HepG2 (cell line): ENCODE measurements around the gene FAM3B. TPM values are rescaled to one million over a fixed set of nuclear protein-coding genes. Genes with fewer than 3 reads are reported as not detected.

ENCODE experiments used
- AFF4 ChIP-seq: sonication (generic); formaldehyde crosslinking; IDR thresholded peaks from 2 replicates; pipeline ENCODE4 v1.4.0; 2020; ENCODE audit warnings: missing genetic modification reagents
- CHD4 ChIP-seq: fragments of 200-600 bp; sonication (generic); IDR thresholded peaks from 2 replicates; pipeline ENCODE4 v1.7.0; 2017; ENCODE audit warnings: mild to moderate bottlenecking, low read length, borderline replicate concordance
- HOXA7 ChIP-seq: sonication (generic); formaldehyde crosslinking; IDR thresholded peaks from 2 replicates; pipeline ENCODE4 v1.8.1; 2022; ENCODE audit warnings: mild to moderate bottlenecking, missing genetic modification reagents, moderate library complexity
- KIAA2018 ChIP-seq: sonication (generic); formaldehyde crosslinking; IDR thresholded peaks from 2 replicates; pipeline ENCODE4 v1.5.0; 2020; ENCODE audit warnings: mild to moderate bottlenecking, missing genetic modification reagents, borderline replicate concordance
- MIER2 ChIP-seq: IDR thresholded peaks from 2 replicates; pipeline ENCODE4 v1.6.1; 2016; ENCODE audit warnings: missing biosample characterization, missing genetic modification reagents
- ZNF589 ChIP-seq: sonication (generic); formaldehyde crosslinking; conservative IDR thresholded peaks from 2 replicates; pipeline ENCODE4 v1.8.0; 2022; ENCODE audit warnings: mild to moderate bottlenecking, moderate library complexity, missing genetic modification reagents
- ZNF770 ChIP-seq: sonication (generic); formaldehyde crosslinking; IDR thresholded peaks from 2 replicates; pipeline ENCODE4 v1.5.0; 2020; ENCODE audit warnings: mild to moderate bottlenecking, missing genetic modification reagents
- polyA plus RNA-seq, 8 experiments: library from polyadenylated mRNA; depleted of rRNA in 3 of 8; stranded (reverse) in 7 of 8; unstranded in 1 of 8; fragments of >200 nt; fragmentation: Illumina TruSeq in 4 of 8; extraction: Trizol in 4 of 8; gene quantifications; 2 replicates each; pipeline versions ENCODE4 v1.2.1 to v1.2.3, GENCODE V29; 2011 to 2016; ENCODE audit warnings: low read depth in 4 of 8, missing spikeins in 1 of 8, mixed read lengths in 1 of 8; ENCODE audit not compliant: insufficient read depth in 1 of 8
- total RNA-seq, 5 experiments: library from RNA; depleted of rRNA; stranded (reverse); fragments of >200 nt; fragmentation: Illumina TruSeq; extraction: Trizol; gene quantifications; 2 replicates each; pipeline ENCODE4 v1.2.3, GENCODE V29; 2016; ENCODE audit warnings: low read depth in 1 of 5
- TF ChIP-seq, protein P1 (sequence below): sonication (generic); formaldehyde crosslinking; IDR thresholded peaks from 2 replicates; pipeline ENCODE4 v1.4.0; 2020; ENCODE audit warnings: missing genetic modification reagents
- TF ChIP-seq, protein P2 (sequence below): sonication (generic); formaldehyde crosslinking; IDR thresholded peaks from 2 replicates; pipeline ENCODE4 v1.4.0; 2020; ENCODE audit warnings: missing genetic modification reagents, borderline replicate concordance

FAM3B gene
- total and polyA plus RNA-seq, 2 of the 13 experiments (the other 11 are each of a cell fraction or from before 2014, with no cell fraction given): 46.5 to 62.0 TPM

DNA sequence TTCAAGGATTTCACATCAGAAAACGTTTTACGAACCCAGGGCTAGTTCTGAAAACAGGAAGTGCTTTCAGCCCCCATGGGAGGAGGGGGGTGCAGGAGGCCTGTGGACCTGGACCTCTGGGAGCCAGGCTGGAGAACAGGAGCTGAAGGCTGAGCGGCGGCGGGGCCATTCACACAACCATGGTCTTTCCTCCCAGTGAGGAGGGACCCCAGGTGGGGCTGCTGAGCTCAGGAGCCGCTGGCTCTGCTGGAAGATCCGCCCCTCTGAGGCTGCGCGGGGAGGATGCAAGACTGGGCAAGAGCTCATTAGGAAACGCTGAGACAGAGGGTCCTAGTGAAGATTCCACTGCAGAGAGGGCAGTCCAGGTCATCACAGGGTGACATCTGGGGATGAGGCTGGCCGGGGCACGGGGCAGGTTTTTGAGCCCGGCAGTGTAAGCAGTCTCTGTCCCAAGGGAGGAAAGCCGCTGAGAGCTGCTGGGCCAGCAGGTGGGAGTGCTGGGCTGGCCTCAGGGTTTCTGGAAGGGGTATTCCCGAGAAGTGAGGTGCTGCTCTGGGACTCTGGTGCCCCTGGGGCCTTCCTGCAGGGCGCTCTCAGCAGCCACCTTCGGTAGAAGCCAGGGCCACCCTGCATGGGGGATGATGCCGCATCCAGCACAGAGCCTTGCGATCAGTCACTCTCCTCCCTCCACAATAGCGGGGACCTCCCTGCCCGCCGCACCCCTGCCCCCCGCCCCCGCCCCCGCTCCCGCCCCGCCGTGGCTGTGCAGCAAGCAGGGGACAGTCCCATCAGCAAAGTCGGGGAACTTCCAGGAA lies 52.7 kb downstream of the FAM3B start (continued):
- TF ChIP-seq AFF4 (CRISPR knock-in tag) (no peak), CHD4 (no peak), ZNF770 (no peak), HOXA7 (no peak), KIAA2018 (CRISPR knock-in tag) (no peak), ZNF589 (no peak), MIER2 (no peak)
- TF ChIP-seq, protein P1, sequence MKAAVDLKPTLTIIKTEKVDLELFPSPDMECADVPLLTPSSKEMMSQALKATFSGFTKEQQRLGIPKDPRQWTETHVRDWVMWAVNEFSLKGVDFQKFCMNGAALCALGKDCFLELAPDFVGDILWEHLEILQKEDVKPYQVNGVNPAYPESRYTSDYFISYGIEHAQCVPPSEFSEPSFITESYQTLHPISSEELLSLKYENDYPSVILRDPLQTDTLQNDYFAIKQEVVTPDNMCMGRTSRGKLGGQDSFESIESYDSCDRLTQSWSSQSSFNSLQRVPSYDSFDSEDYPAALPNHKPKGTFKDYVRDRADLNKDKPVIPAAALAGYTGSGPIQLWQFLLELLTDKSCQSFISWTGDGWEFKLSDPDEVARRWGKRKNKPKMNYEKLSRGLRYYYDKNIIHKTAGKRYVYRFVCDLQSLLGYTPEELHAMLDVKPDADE (CRISPR knock-in tag): no peak
- TF ChIP-seq, protein P2, sequence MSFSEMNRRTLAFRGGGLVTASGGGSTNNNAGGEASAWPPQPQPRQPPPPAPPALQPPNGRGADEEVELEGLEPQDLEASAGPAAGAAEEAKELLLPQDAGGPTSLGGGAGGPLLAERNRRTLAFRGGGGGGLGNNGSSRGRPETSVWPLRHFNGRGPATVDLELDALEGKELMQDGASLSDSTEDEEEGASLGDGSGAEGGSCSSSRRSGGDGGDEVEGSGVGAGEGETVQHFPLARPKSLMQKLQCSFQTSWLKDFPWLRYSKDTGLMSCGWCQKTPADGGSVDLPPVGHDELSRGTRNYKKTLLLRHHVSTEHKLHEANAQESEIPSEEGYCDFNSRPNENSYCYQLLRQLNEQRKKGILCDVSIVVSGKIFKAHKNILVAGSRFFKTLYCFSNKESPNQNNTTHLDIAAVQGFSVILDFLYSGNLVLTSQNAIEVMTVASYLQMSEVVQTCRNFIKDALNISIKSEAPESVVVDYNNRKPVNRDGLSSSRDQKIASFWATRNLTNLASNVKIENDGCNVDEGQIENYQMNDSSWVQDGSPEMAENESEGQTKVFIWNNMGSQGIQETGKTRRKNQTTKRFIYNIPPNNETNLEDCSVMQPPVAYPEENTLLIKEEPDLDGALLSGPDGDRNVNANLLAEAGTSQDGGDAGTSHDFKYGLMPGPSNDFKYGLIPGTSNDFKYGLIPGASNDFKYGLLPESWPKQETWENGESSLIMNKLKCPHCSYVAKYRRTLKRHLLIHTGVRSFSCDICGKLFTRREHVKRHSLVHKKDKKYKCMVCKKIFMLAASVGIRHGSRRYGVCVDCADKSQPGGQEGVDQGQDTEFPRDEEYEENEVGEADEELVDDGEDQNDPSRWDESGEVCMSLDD (CRISPR knock-in tag): no peak
